Measurements from ENCODE around the gene TTC13. TPM values are rescaled to one million over a fixed set of nuclear protein-coding genes. Genes with fewer than 3 reads are reported as not detected.

TTC13 gene
- total RNA-seq, 6 experiments from 2014 or later, result 10.7 to 14.4 (median 12.4) TPM

DNA sequence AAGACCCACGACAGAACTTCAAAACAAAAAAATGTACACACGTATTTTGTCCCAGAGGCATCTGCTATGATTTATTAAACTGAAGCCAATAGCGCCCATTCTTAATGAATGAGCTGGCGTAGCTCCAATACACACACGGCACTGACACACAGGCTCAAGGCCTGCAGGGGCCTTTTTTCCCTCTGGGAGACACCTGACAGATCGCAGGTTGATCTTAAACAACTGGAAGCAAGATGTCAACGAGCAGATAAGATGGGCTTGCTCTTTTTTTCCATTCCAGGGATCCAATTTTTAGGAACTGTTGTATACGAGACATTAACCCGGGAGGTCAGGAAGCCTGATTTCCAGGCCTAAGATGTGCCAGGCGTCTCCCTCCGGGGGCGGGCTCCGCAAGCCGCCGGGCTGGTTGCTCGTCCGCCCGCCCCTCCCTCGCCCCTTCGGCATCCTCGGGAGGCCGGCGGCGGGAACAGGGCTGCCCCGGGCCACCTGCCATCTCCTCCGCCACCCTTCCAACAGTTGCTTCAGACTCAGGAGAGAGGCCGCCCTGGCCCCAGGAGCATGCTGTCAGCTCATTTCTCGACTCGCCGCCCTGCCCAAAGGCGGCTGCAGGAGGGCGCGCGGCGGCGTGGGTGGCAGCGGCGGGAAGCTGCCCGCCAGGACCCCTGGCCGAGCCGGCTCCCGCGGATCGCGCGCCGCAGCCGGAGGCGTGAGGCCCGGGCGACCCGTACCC, 735 bp downstream of the TTC13 start:
- peaks cover 16% of the 10 kb centered on the region for H3K4me1 Mint-ChIP-seq (ENCODE audit: low read depth)
- peaks cover 7% of the 10 kb centered on the region for H3K36me3 Mint-ChIP-seq (ENCODE audit: low read depth)
- H3K27ac Mint-ChIP-seq, result peak overlapping the region; percentile 56
- no peak for DNase-seq
- TF ChIP-seq, protein P1, sequence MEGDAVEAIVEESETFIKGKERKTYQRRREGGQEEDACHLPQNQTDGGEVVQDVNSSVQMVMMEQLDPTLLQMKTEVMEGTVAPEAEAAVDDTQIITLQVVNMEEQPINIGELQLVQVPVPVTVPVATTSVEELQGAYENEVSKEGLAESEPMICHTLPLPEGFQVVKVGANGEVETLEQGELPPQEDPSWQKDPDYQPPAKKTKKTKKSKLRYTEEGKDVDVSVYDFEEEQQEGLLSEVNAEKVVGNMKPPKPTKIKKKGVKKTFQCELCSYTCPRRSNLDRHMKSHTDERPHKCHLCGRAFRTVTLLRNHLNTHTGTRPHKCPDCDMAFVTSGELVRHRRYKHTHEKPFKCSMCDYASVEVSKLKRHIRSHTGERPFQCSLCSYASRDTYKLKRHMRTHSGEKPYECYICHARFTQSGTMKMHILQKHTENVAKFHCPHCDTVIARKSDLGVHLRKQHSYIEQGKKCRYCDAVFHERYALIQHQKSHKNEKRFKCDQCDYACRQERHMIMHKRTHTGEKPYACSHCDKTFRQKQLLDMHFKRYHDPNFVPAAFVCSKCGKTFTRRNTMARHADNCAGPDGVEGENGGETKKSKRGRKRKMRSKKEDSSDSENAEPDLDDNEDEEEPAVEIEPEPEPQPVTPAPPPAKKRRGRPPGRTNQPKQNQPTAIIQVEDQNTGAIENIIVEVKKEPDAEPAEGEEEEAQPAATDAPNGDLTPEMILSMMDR (IDR thresholded peaks at IDR 0.05), result no peak
- peak overlapping the region; percentile 91; the same call in 1 of the 2 replicates for H3K4me3 Mint-ChIP-seq
- no peaks in the 10 kb centered on the region for H3K9me3 Mint-ChIP-seq
- no peaks in the 10 kb centered on the region for H3K27me3 Mint-ChIP-seq (ENCODE audit: insufficient read depth)

DNA sequence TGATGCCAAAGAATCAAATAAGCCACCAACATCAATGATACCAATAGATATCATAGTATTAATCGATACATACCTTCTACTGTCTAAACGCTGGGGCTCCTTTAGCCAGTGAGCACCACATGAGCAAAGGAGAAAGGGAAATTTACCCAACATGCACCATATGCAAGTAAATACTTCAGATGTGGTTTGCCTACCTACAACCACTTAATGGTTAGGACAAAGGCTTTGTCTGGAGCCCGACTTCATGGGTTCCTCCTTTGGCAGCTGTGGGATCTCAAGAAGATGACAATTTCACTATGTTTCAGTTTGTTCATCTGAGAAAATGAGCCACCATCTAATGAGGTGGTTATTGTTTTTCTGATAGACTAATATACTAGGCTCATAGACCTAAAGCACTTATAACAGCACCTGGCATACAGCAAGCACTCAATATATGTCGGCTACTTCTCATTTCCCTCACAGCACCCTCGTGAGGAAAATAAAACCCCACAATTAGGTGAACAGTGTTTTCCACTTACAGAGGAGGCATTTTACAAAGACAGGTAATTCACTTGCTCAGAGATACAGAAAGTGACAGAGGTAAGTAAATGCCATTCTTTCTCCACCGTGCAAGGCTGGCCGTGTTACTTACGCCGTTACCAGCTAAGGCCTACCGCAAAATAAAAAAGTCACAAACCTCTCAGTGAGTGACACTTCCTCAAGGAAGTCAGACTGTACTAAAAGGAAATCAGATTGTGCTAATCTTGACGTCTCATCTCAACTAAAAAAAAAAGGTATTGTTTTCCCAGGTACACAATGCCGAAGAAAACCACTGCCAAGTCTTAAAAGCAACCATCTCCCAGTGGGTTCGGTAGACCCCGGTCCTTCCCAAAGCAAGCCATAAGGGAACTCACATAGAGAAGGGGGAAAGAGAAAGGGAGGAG, 1.6 kb downstream of the TTC13 start:
- Mint-ChIP-seq H3K4me3 (peak overlapping the region; percentile 91; the same call in 1 of the 2 replicates), H3K27me3 (ENCODE audit: insufficient read depth) (no peaks in the 10 kb centered on the region), H3K9me3 (no peaks in the 10 kb centered on the region), H3K4me1 (ENCODE audit: low read depth) (peaks cover 25% of the 10 kb centered on the region), H3K36me3 (ENCODE audit: low read depth) (peaks cover 7% of the 10 kb centered on the region), H3K27ac (no peak overlapping the region; the same call in 1 of the 2 replicates)
- TF ChIP-seq, protein P1 (IDR thresholded peaks at IDR 0.05), result no peak
- DNase-seq, result no peak

DNA sequence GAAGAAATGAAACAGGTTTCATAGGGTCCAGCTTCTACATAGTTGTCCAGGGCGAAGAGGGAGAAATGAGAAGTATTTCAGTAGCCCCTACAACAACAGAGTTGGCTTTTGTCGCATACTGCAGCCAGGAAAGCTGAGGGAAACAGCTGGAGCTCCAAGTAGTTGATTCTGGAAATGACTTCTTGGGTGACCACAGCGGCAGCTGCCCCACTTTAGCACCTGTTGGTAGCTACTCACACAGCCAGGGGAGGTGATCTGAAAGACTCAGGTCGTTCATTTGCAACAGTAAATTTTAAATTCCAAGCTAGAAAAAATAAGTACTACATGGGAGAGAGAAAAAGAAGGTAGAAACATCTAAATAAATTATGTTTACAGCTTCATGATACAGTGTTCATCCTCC, 2.3 kb downstream of the TTC13 start:
- no peaks in the 10 kb centered on the region for H3K27me3 Mint-ChIP-seq (ENCODE audit: insufficient read depth)
- TF ChIP-seq, protein P1 (IDR thresholded peaks at IDR 0.05), result no peak
- DNase-seq, result no peak
- peaks cover 7% of the 10 kb centered on the region for H3K36me3 Mint-ChIP-seq (ENCODE audit: low read depth)
- no peak overlapping the region for H3K27ac Mint-ChIP-seq
- H3K4me3 Mint-ChIP-seq, result no peak overlapping the region
- H3K4me1 Mint-ChIP-seq (ENCODE audit: low read depth), result peaks cover 32% of the 10 kb centered on the region
- no peaks in the 10 kb centered on the region for H3K9me3 Mint-ChIP-seq

DNA sequence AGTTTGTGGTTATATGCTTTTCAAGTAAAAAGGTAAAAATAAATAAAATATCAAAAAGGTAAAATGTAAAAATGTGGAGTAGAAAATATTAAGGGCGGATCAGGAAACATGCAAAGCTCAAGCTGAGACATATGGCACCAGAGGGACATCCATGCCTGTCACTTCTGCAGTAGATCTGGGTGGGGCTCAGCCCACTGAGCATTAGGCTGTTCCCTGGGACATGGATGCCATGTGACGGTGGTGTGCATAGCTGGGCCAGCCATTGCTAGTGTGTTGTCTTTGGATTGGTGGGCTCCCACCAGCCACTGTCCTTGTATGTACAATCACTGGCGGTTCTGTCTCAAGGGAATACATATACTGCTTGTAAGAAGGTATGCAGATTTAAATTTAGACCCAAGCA, 3.0 kb downstream of the TTC13 start:
- no peaks in the 10 kb centered on the region for H3K27me3 Mint-ChIP-seq (ENCODE audit: insufficient read depth)
- H3K4me1 Mint-ChIP-seq (ENCODE audit: low read depth), result peaks cover 33% of the 10 kb centered on the region
- H3K4me3 Mint-ChIP-seq, result no peak overlapping the region
- H3K9me3 Mint-ChIP-seq, result no peaks in the 10 kb centered on the region
- no peak overlapping the region for H3K27ac Mint-ChIP-seq
- DNase-seq, result no peak
- H3K36me3 Mint-ChIP-seq (ENCODE audit: low read depth), result peaks cover 7% of the 10 kb centered on the region
- TF ChIP-seq, protein P1 (IDR thresholded peaks at IDR 0.05), result no peak

DNA sequence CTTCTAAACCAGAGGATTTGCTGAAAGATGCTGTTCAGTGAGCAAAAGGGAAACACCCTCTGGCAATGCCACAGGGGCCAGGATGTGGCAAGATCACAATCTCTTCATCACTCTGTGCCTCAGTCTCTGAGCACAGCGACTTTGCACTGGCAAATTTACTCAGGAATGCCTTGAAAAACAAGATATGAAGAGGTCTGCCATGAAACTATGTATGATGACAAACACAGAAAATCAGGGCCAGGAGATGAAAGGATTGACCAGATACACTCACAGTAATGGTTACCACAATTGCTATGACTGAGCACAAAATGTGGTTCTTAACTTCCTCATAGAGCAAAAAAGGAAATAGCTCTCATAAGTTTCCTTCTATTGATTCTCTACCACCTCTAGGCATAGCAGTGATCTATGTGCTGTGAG, 5.8 kb downstream of the TTC13 start:
- peak overlapping the region; percentile 72 for H3K27ac Mint-ChIP-seq
- H3K4me3 Mint-ChIP-seq, result no peak overlapping the region
- TF ChIP-seq, protein P1 (IDR thresholded peaks at IDR 0.05), result no peak
- H3K9me3 Mint-ChIP-seq, result no peaks in the 10 kb centered on the region
- peaks cover 33% of the 10 kb centered on the region for H3K4me1 Mint-ChIP-seq (ENCODE audit: low read depth)
- H3K36me3 Mint-ChIP-seq (ENCODE audit: low read depth), result no peaks in the 10 kb centered on the region
- no peaks in the 10 kb centered on the region for H3K27me3 Mint-ChIP-seq (ENCODE audit: insufficient read depth)
- DNase-seq, result peak; percentile 63
